SK-N-SH (cell line): Measurements from ENCODE around the gene RAPGEF6. TPM values are rescaled to one million over a fixed set of nuclear protein-coding genes. Genes with fewer than 3 reads are reported as not detected.

Experiments used
- CTCF ChIA-PET: fragments of 300-600, 350-600 bp; formaldehyde crosslinking; extraction: SDS; loops from one replicate; lab custom pipeline; 2021; lab: Yijun Ruan, JAX
- POLR2A ChIA-PET: fragments of 350-600 bp; sonication (Branson Sonifier 250); formaldehyde crosslinking; extraction: SDS; loops from one replicate; lab custom pipeline; 2020; ENCODE audit warnings: antibody characterized with exemption, inconsistent platforms; lab: Yijun Ruan, JAX
- DNase-seq: peaks from one replicate; pipeline ENCODE4 v3.0.0; 2012
- H2AFZ ChIP-seq: fragments of 200-600 bp; sonication (generic); 2 replicates; pipeline ENCODE4 v1.8.1; 2016; ENCODE audit warnings: antibody characterized with exemption, mild to moderate bottlenecking, low read depth
- H3F3A ChIP-seq: fragments of 200-600 bp; sonication (generic); replicated peaks from 2 replicates; pipeline ENCODE3; 2016; ENCODE audit warnings: antibody characterized with exemption, mild to moderate bottlenecking; ENCODE audit not compliant: insufficient read depth
- H3K27ac ChIP-seq, 2 experiments: fragments of 200-500 bp in 1 of 2; fragments of 200-600 bp in 1 of 2; sonication (Bioruptor generic) in 1 of 2; sonication (generic), shearing (Covaris generic) in 1 of 2; 2 replicates each; pipeline versions ENCODE4 v1.5.1 to v1.6.1; 2014 to 2016; ENCODE audit warnings: low read depth in 2 of 2, inconsistent platforms in 1 of 2, low read length in 1 of 2, mild to moderate bottlenecking in 1 of 2, mixed read lengths in 1 of 2
- H3K27me3 ChIP-seq: fragments of 200-600 bp; sonication (generic), shearing (Covaris generic); 2 replicates; pipeline ENCODE4 v1.6.1; 2016; ENCODE audit warnings: mixed run types; ENCODE audit not compliant: insufficient read depth
- H3K36me3 ChIP-seq, 2 experiments: fragments of 200-500 bp in 1 of 2; fragments of 200-600 bp in 1 of 2; sonication (Bioruptor generic) in 1 of 2; sonication (generic) in 1 of 2; replicated peaks in 1 of 2; 2 replicates each; pipeline versions ENCODE3 to v1.5.1; 2014 to 2016; ENCODE audit warnings: low read length in 1 of 2, mild to moderate bottlenecking in 1 of 2; ENCODE audit not compliant: insufficient read depth in 2 of 2, control insufficient read depth in 1 of 2
- H3K4me1 ChIP-seq, 2 experiments: fragments of 200-500 bp in 1 of 2; fragments of 200-600 bp in 1 of 2; sonication (Bioruptor generic) in 1 of 2; sonication (generic), shearing (Covaris generic) in 1 of 2; 2 replicates each; pipeline versions ENCODE4 v1.5.1 to v1.6.1; 2014 to 2016; ENCODE audit warnings: low read depth in 1 of 2, low read length in 1 of 2, mixed run types in 1 of 2; ENCODE audit not compliant: insufficient read depth in 2 of 2, control insufficient read depth in 1 of 2
- H3K4me2 ChIP-seq: fragments of 200-600 bp; sonication (generic), shearing (Covaris generic); 2 replicates; pipeline ENCODE4 v1.6.1; 2017; ENCODE audit warnings: mixed run types
- H3K4me3 ChIP-seq, 2 experiments: fragments of 200-500 bp in 1 of 2; fragments of 200-600 bp in 1 of 2; sonication (Bioruptor generic) in 1 of 2; sonication (generic), shearing (Covaris generic) in 1 of 2; 2 replicates each; pipeline versions ENCODE4 v1.5.1 to v1.8.1; 2014 to 2016; ENCODE audit warnings: low read depth in 2 of 2, inconsistent platforms in 1 of 2, low read length in 1 of 2, mild to moderate bottlenecking in 1 of 2, mixed read lengths in 1 of 2, moderate library complexity in 1 of 2
- H3K79me2 ChIP-seq: fragments of 200-600 bp; sonication (generic); 2 replicates; pipeline ENCODE4 v1.8.1; 2017; ENCODE audit warnings: mild to moderate bottlenecking; ENCODE audit not compliant: insufficient read depth
- H3K9ac ChIP-seq: fragments of 200-600 bp; sonication (generic); 2 replicates; pipeline ENCODE4 v1.6.1; 2017; ENCODE audit warnings: mixed run types
- H3K9me2 ChIP-seq: fragments of 200-600 bp; sonication (generic); 2 replicates; pipeline ENCODE4 v1.6.1; 2017; ENCODE audit warnings: mixed run types
- H3K9me3 ChIP-seq: fragments of 200-600 bp; sonication (generic); 2 replicates; pipeline ENCODE4 v1.6.1; 2017; ENCODE audit warnings: mixed run types, mild to moderate bottlenecking, moderate library complexity
- H4K20me1 ChIP-seq: fragments of 200-600 bp; sonication (generic); 2 replicates; pipeline ENCODE4 v1.6.1; 2017; ENCODE audit warnings: mild to moderate bottlenecking, mixed run types; ENCODE audit not compliant: insufficient read depth
- ELF1 ChIP-seq: IDR thresholded peaks from 2 replicates; pipeline ENCODE4 v1.4.0; 2012
- EP300 ChIP-seq, 2 experiments: IDR thresholded peaks; 2 replicates each; pipeline versions ENCODE4 v1.4.0 to v1.6.1; 2012; ENCODE audit warnings: borderline replicate concordance in 1 of 2, low read depth in 1 of 2, low read length in 1 of 2
- EZH2phosphoT487 ChIP-seq: fragments of 200-600 bp; sonication (generic); IDR thresholded peaks from 2 replicates; pipeline ENCODE4 v1.6.1; 2017; ENCODE audit warnings: low read depth, mixed run types, mild to moderate bottlenecking, antibody characterized with exemption, moderate library complexity, borderline replicate concordance
- FOXJ3 ChIP-seq: sonication (generic); formaldehyde crosslinking; IDR thresholded peaks from 2 replicates; pipeline ENCODE4 v1.5.1; 2020; ENCODE audit warnings: mild to moderate bottlenecking, missing genetic modification reagents
- FOXM1 ChIP-seq: IDR thresholded peaks from 2 replicates; pipeline ENCODE4 v1.4.0; 2012; ENCODE audit warnings: low read depth, mild to moderate bottlenecking
- JUND ChIP-seq: IDR thresholded peaks from 2 replicates; pipeline ENCODE4 v1.4.0; 2012
- MEF2A ChIP-seq: IDR thresholded peaks from 2 replicates; pipeline ENCODE4 v1.4.0; 2012; ENCODE audit warnings: low read depth, borderline replicate concordance
- POLR2AphosphoS5 ChIP-seq: IDR thresholded peaks from 2 replicates; pipeline ENCODE4 v1.6.1; 2012; ENCODE audit warnings: low read depth, low read length
- RAD21 ChIP-seq: IDR thresholded peaks from 2 replicates; pipeline ENCODE4 v1.6.1; 2012; ENCODE audit warnings: mild to moderate bottlenecking, low read length
- SMC3 ChIP-seq: IDR thresholded peaks from 2 replicates; pipeline ENCODE4 v1.6.1; 2012; ENCODE audit warnings: low read depth, low read length, improper control_type of control experiment
- TEAD4 ChIP-seq: IDR thresholded peaks from 2 replicates; pipeline ENCODE4 v1.4.0; 2012; ENCODE audit warnings: mild to moderate bottlenecking, borderline replicate concordance; ENCODE audit not compliant: insufficient read depth
- YY1 ChIP-seq: IDR thresholded peaks from 2 replicates; pipeline ENCODE4 v1.4.0; 2012; ENCODE audit warnings: low read depth, mild to moderate bottlenecking
- WGBS: methylation state at CpG from one replicate; pipeline ENCODE4 v1.1.6; 2017; ENCODE audit warnings: low lambda C conversion rate; 5-methylcytosine and 5-hydroxymethylcytosine counted together
- polyA plus RNA-seq, 3 experiments: library from polyadenylated mRNA; depleted of rRNA; stranded (reverse); fragments of >200 nt; gene quantifications; 2 replicates each; pipeline ENCODE4 v1.2.3, GENCODE V29; 2012
- TF ChIP-seq, protein P1 (sequence below): IDR thresholded peaks from 2 replicates; pipeline ENCODE4 v1.4.0; 2012; ENCODE audit warnings: low read depth, borderline replicate concordance
- TF ChIP-seq, protein P2 (sequence below): IDR thresholded peaks from 2 replicates; pipeline ENCODE4 v1.4.0; 2012; ENCODE audit warnings: low read depth
- TF ChIP-seq, protein P3 (sequence below): fragments of 200-600 bp; sonication (generic); IDR thresholded peaks from 2 replicates; pipeline ENCODE4 v1.6.1; 2017; ENCODE audit warnings: antibody characterized with exemption, mild to moderate bottlenecking, moderate library complexity
- TF ChIP-seq, protein P4 (sequence below): fragments of 150-350 bp; IDR thresholded peaks from 2 replicates; pipeline ENCODE4 v1.6.1; 2016; ENCODE audit warnings: mild to moderate bottlenecking, low read depth, low read length
- TF ChIP-seq, protein P5 (sequence below): IDR thresholded peaks from 2 replicates; pipeline ENCODE4 v1.4.0; 2012; ENCODE audit warnings: low read depth, borderline replicate concordance
- TF ChIP-seq, protein P6 (sequence below): IDR thresholded peaks from 2 replicates; pipeline ENCODE4; 2012

RAPGEF6 gene
- polyA plus RNA-seq, 1 of the 3 experiments (the other 2 are of a cell fraction), result 2.9 TPM

DNA sequence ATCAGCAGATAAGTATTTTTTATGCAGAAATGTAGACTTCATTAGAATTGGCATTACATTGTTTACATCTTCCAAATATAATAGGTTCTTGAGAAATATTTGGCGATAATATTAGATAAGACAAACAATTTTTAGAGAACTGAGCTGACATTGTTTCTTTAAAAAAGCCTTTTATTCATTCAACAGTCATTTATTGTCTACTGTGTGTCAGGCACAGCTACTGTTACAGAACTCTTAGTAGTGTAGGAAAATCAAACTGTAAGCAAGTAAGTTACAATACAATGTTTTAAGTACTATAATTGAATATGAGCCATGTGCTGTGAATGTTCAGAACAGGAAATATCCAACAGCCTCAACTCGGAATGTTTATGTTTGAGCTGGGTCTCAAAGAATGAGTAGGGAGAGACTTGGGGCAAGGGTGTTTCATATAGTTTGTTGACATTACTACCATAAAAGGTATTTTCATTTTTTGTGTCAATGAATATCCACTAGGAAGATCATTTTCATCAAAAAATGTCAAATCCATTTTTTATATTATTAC lies 257.2 kb downstream of the RAPGEF6 start:
- ChIA-PET CTCF (interaction anchor here (0.7 to 1.8 kb wide), 3 partner anchors 46 to 679 kb away, joined by 3 to 4 read pairs (median 3); partner anchors contain the start of gene CDC42SE2), POLR2A (no interaction called here)
- Histone ChIP-seq H3K4me3 (no peak overlapping the region), H3K79me2 (peaks cover 45% of the 10 kb centered on the region; the same call in 1 of the 2 replicates), H3F3A (peaks cover 16% of the 10 kb centered on the region), H3K4me1 (peaks cover 11 to 31% of the 10 kb centered on the region in 2 experiments), H3K27me3 (no peaks in the 10 kb centered on the region), H3K4me2 (peak overlapping the region; percentile 42; the same call in 1 of the 2 replicates), H3K27ac (peak overlapping the region in 1 of 2 experiments; percentile 73; a peak in 2 of 4 replicates), H3K9ac (no peak overlapping the region), H3K36me3 (peaks cover 0 to 9% of the 10 kb centered on the region in 2 experiments), H3K9me3 (no peaks in the 10 kb centered on the region), H3K9me2 (no peaks in the 10 kb centered on the region), H4K20me1 (no peaks in the 10 kb centered on the region), H2AFZ (no peak overlapping the region)
- DNase-seq, result no peak
- TF ChIP-seq, protein P1, sequence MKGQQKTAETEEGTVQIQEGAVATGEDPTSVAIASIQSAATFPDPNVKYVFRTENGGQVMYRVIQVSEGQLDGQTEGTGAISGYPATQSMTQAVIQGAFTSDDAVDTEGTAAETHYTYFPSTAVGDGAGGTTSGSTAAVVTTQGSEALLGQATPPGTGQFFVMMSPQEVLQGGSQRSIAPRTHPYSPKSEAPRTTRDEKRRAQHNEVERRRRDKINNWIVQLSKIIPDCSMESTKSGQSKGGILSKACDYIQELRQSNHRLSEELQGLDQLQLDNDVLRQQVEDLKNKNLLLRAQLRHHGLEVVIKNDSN, result no peak
- TF ChIP-seq FOXJ3 (CRISPR knock-in tag) (no peak), MEF2A (no peak), FOXM1 (no peak), EP300 (IDR thresholded peaks at IDR 0.05; ENCODE audit: borderline replicate concordance in 1 of 2, low read depth in 1 of 2, low read length in 1 of 2) (no peak), RAD21 (no peak), ELF1 (no peak), YY1 (no peak), POLR2AphosphoS5 (no peak), TEAD4 (no peak), EZH2phosphoT487 (no peak), JUND (no peak), SMC3 (no peak)
- TF ChIP-seq, protein P2, sequence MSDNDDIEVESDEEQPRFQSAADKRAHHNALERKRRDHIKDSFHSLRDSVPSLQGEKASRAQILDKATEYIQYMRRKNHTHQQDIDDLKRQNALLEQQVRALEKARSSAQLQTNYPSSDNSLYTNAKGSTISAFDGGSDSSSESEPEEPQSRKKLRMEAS, result no peak
- TF ChIP-seq, protein P3, sequence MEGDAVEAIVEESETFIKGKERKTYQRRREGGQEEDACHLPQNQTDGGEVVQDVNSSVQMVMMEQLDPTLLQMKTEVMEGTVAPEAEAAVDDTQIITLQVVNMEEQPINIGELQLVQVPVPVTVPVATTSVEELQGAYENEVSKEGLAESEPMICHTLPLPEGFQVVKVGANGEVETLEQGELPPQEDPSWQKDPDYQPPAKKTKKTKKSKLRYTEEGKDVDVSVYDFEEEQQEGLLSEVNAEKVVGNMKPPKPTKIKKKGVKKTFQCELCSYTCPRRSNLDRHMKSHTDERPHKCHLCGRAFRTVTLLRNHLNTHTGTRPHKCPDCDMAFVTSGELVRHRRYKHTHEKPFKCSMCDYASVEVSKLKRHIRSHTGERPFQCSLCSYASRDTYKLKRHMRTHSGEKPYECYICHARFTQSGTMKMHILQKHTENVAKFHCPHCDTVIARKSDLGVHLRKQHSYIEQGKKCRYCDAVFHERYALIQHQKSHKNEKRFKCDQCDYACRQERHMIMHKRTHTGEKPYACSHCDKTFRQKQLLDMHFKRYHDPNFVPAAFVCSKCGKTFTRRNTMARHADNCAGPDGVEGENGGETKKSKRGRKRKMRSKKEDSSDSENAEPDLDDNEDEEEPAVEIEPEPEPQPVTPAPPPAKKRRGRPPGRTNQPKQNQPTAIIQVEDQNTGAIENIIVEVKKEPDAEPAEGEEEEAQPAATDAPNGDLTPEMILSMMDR, result no peak
- TF ChIP-seq, protein P4, sequence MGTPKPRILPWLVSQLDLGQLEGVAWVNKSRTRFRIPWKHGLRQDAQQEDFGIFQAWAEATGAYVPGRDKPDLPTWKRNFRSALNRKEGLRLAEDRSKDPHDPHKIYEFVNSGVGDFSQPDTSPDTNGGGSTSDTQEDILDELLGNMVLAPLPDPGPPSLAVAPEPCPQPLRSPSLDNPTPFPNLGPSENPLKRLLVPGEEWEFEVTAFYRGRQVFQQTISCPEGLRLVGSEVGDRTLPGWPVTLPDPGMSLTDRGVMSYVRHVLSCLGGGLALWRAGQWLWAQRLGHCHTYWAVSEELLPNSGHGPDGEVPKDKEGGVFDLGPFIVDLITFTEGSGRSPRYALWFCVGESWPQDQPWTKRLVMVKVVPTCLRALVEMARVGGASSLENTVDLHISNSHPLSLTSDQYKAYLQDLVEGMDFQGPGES, result no peak
- TF ChIP-seq, protein P5, sequence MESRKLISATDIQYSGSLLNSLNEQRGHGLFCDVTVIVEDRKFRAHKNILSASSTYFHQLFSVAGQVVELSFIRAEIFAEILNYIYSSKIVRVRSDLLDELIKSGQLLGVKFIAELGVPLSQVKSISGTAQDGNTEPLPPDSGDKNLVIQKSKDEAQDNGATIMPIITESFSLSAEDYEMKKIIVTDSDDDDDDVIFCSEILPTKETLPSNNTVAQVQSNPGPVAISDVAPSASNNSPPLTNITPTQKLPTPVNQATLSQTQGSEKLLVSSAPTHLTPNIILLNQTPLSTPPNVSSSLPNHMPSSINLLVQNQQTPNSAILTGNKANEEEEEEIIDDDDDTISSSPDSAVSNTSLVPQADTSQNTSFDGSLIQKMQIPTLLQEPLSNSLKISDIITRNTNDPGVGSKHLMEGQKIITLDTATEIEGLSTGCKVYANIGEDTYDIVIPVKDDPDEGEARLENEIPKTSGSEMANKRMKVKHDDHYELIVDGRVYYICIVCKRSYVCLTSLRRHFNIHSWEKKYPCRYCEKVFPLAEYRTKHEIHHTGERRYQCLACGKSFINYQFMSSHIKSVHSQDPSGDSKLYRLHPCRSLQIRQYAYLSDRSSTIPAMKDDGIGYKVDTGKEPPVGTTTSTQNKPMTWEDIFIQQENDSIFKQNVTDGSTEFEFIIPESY, result no peak
- TF ChIP-seq, protein P6, sequence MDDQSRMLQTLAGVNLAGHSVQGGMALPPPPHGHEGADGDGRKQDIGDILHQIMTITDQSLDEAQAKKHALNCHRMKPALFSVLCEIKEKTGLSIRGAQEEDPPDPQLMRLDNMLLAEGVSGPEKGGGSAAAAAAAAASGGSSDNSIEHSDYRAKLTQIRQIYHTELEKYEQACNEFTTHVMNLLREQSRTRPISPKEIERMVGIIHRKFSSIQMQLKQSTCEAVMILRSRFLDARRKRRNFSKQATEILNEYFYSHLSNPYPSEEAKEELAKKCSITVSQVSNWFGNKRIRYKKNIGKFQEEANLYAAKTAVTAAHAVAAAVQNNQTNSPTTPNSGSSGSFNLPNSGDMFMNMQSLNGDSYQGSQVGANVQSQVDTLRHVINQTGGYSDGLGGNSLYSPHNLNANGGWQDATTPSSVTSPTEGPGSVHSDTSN, result no peak
- WGBS, result 61% methylated on average over 2 of the region's 2 CpGs
